ENCODE data around the gene PDE6A. TPM values are rescaled to one million over a fixed set of nuclear protein-coding genes. Genes with fewer than 3 reads are reported as not detected.

Gene PDE6A
- total and polyA plus RNA-seq, 9 donors = 0.05 to 0.68 (median 0.15) TPM

GRCh38 chr5:149938791-149939358 lies 5.7 kb downstream of the PDE6A start:
- 86 to 89% (median 89%) methylated on average over 6 of the region's 6 CpGs for WGBS, 3 donors
- intact Hi-C loops (cut with DNase I) = no loop called here
- DNase-seq = no peak
- Histone ChIP-seq H3K9me3 (no peaks in the 10 kb centered on the region), H3K36me3 (no peaks in the 10 kb centered on the region), H3K4me3 (no peak overlapping the region), H3K4me1 (ENCODE audit: insufficient read depth) (no peaks in the 10 kb centered on the region), H3K27ac (no peak overlapping the region), H3K27me3 (no peaks in the 10 kb centered on the region)
- TF ChIP-seq POLR2A (IDR thresholded peaks at IDR 0.05) = no peak
- no peak for TF ChIP-seq CTCF (IDR thresholded peaks at IDR 0.05)
- no peak for TF ChIP-seq EP300 (IDR thresholded peaks at IDR 0.05)

GRCh38 chr5:149938279-149938678 lies 6.3 kb downstream of the PDE6A start:
- DNase-seq = no peak
- Histone ChIP-seq H3K9me3 (no peaks in the 10 kb centered on the region), H3K27ac (no peak overlapping the region), H3K4me1 (ENCODE audit: insufficient read depth) (no peaks in the 10 kb centered on the region), H3K36me3 (no peaks in the 10 kb centered on the region), H3K4me3 (no peak overlapping the region), H3K27me3 (no peaks in the 10 kb centered on the region)
- TF ChIP-seq EP300 (IDR thresholded peaks at IDR 0.05) (no peak), CTCF (IDR thresholded peaks at IDR 0.05) (no peak), POLR2A (IDR thresholded peaks at IDR 0.05) (no peak)
- WGBS, 3 donors = 38 to 51% (median 46%) methylated on average over 2 of the region's 2 CpGs
- intact Hi-C loops (cut with DNase I) = no loop called here

DNA sequence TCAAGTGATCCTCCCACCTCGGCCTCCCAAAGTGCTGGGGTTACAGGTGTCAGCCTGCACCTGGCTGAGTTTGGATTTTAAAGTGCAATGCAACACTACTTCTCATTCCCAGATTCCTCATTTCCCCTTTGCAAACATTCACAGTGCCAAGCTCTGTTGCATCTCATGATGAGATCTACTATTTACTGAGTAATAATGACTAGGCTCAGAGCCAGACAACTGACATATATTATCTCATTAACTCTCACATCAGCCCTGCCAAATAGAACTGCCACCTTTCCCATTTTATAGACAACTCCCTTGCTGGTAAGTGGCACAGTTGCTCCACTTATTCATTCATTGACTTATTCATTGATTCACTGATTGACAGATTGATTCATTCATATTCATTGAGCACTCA lies 7.0 kb downstream of the PDE6A start:
- no peaks in the 10 kb centered on the region for H3K27me3 ChIP-seq
- no peak overlapping the region for H3K4me3 ChIP-seq
- no peak overlapping the region for H3K27ac ChIP-seq
- intact Hi-C loops (cut with DNase I) = no loop called here
- H3K9me3 ChIP-seq = no peaks in the 10 kb centered on the region
- TF ChIP-seq CTCF (IDR thresholded peaks at IDR 0.05) (no peak), POLR2A (IDR thresholded peaks at IDR 0.05) (no peak), EP300 (IDR thresholded peaks at IDR 0.05) (no peak)
- 82 to 94% (median 88%) methylated on average over 1 of the region's 1 CpG for WGBS, 3 donors
- DNase-seq = no peak
- H3K4me1 ChIP-seq (ENCODE audit: insufficient read depth) = no peaks in the 10 kb centered on the region
- no peaks in the 10 kb centered on the region for H3K36me3 ChIP-seq

GRCh38 chr5:149936700-149937091 lies 7.9 kb downstream of the PDE6A start:
- DNase-seq = no peak
- Histone ChIP-seq H3K4me1 (ENCODE audit: insufficient read depth) (no peaks in the 10 kb centered on the region), H3K9me3 (no peaks in the 10 kb centered on the region), H3K4me3 (no peak overlapping the region), H3K36me3 (no peaks in the 10 kb centered on the region), H3K27ac (no peak overlapping the region), H3K27me3 (no peaks in the 10 kb centered on the region)
- WGBS, 3 donors = 82 to 90% (median 88%) methylated on average over 3 of the region's 3 CpGs
- intact Hi-C loops (cut with DNase I) = no loop called here
- TF ChIP-seq POLR2A (IDR thresholded peaks at IDR 0.05) (no peak), CTCF (IDR thresholded peaks at IDR 0.05) (no peak), EP300 (IDR thresholded peaks at IDR 0.05) (no peak)

Data from ovary (tissue), 9 donors.